ENCODE data around the gene ITGB6. TPM values are rescaled to one million over a fixed set of nuclear protein-coding genes. Genes with fewer than 3 reads are reported as not detected.

ITGB6 gene
- total and polyA plus RNA-seq, 2 of the 8 experiments (the other 6 are each of a cell fraction or from before 2014, with no cell fraction given), result not detected

GRCh38 chr2:160165081-160165480 is 35.0 kb downstream of the ITGB6 start:
- no peak overlapping the region for H2BK120ac ChIP-seq (replicated peaks; ENCODE audit: low read depth, low read length)
- H2AFZ ChIP-seq (ENCODE audit: low read length), result no peak overlapping the region
- ChIA-PET CTCF (ENCODE audit: partially characterized antibody) (interaction anchor here (1.0 to 1.6 kb wide), 3 partner anchors 11 to 55 kb away, joined by 3 to 5 read pairs (median 3); no protein-coding TSS in a partner anchor), POLR2A (ENCODE audit: partially characterized antibody) (no interaction called here)
- H3K23ac ChIP-seq (ENCODE audit: insufficient read length), result no peak overlapping the region
- WGBS, 2 experiments (ENCODE audit: extremely low coverage in 1 of 2, insufficient coverage in 1 of 2, insufficient read length in 1 of 2, insufficient replicate concordance in 2 of 2, low coverage in 1 of 2, low lambda C conversion rate in 2 of 2, missing lambda C conversion rate in 1 of 2), result 87% methylated on average over 2 of the region's 2 CpGs; no CpG with 5 or more reads in 1 of the 2 experiments
- no peak overlapping the region for H3K4me3 ChIP-seq (ENCODE audit: extremely low read depth in 1 of 4, insufficient read depth in 2 of 4, low read depth in 3 of 4, low read length in 4 of 4)
- no peak overlapping the region for H2BK15ac ChIP-seq (ENCODE audit: low read length)
- no peak overlapping the region for H3K4ac ChIP-seq (replicated peaks; ENCODE audit: insufficient read length, low read depth, low read length)
- H4K20me1 ChIP-seq (replicated peaks in 1 of 2; ENCODE audit: control insufficient read depth in 1 of 2, insufficient read depth in 2 of 2, low read length in 2 of 2), result no peaks in the 10 kb centered on the region
- no peak for DNase-seq (ENCODE audit: low read depth in 1 of 2, low spot score in 2 of 2)
- no peak overlapping the region for H3K18ac ChIP-seq (ENCODE audit: extremely low read depth, low read length)
- H3K9ac ChIP-seq (replicated peaks in 1 of 4; ENCODE audit: extremely low read depth in 1 of 4, low read depth in 3 of 4, low read length in 3 of 4), result no peak overlapping the region
- H3K27ac ChIP-seq (ENCODE audit: low read depth, low read length), result no peak overlapping the region
- H3K9me3 ChIP-seq (ENCODE audit: insufficient read depth in 2 of 2, low read depth in 1 of 2, low read length in 1 of 2), result no peaks in the 10 kb centered on the region
- no peak overlapping the region for H2BK12ac ChIP-seq (ENCODE audit: low read depth, low read length)
- H4K8ac ChIP-seq (ENCODE audit: extremely low read depth, insufficient read depth, low read length), result no peak overlapping the region
- H2BK20ac ChIP-seq (ENCODE audit: low read length), result no peak overlapping the region
- no peak for FAIRE-seq
- no peaks in the 10 kb centered on the region for H3K4me1 ChIP-seq (replicated peaks in 1 of 4; ENCODE audit: control insufficient read depth in 3 of 4, insufficient read depth in 4 of 4, low read length in 3 of 4)
- H3K14ac ChIP-seq (ENCODE audit: insufficient read length), result no peak overlapping the region
- TF ChIP-seq, protein P1, sequence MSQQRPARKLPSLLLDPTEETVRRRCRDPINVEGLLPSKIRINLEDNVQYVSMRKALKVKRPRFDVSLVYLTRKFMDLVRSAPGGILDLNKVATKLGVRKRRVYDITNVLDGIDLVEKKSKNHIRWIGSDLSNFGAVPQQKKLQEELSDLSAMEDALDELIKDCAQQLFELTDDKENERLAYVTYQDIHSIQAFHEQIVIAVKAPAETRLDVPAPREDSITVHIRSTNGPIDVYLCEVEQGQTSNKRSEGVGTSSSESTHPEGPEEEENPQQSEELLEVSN (IDR thresholded peaks at IDR 0.05), result no peak
- no peak for TF ChIP-seq CHD2 (IDR thresholded peaks at IDR 0.05; ENCODE audit: low read length)
- TF ChIP-seq TAF1 (IDR thresholded peaks at IDR 0.05; ENCODE audit: low read depth, low read length), result no peak
- no peak overlapping the region for H4K91ac ChIP-seq (replicated peaks; ENCODE audit: insufficient read length, low read length)
- H2BK5ac ChIP-seq (ENCODE audit: low read depth, low read length), result no peak overlapping the region
- H3K56ac ChIP-seq (replicated peaks; ENCODE audit: insufficient read length, low read depth, low read length), result no peak overlapping the region
- no peak overlapping the region for H3K4me2 ChIP-seq (ENCODE audit: insufficient read depth in 1 of 2, low read depth in 2 of 2, low read length in 2 of 2)
- no peaks in the 10 kb centered on the region for H3K27me3 ChIP-seq (replicated peaks in 1 of 4; ENCODE audit: control insufficient read depth in 3 of 4, extremely low read depth in 1 of 4, insufficient read depth in 3 of 4, low read length in 3 of 4)
- H3K36me3 ChIP-seq (ENCODE audit: control insufficient read depth in 2 of 4, insufficient read depth in 4 of 4, low read length in 3 of 4), result no peaks in the 10 kb centered on the region
- H2AK5ac ChIP-seq (ENCODE audit: low read depth, low read length), result no peak overlapping the region
- no peaks in the 10 kb centered on the region for H3K23me2 ChIP-seq (ENCODE audit: low read depth, low read length)
- H3K79me1 ChIP-seq (ENCODE audit: low read depth, low read length), result no peaks in the 10 kb centered on the region
- H4K5ac ChIP-seq (ENCODE audit: insufficient read length, low read depth, low read length), result no peak overlapping the region
- no peaks in the 10 kb centered on the region for H3K79me2 ChIP-seq (ENCODE audit: control insufficient read depth in 1 of 2, insufficient read depth in 2 of 2, low read length in 2 of 2)

All from H1 (cell line).